Left lung (tissue), 10 donors: ENCODE measurements around the gene SLC25A23. TPM values are rescaled to one million over a fixed set of nuclear protein-coding genes. Genes with fewer than 3 reads are reported as not detected.
"Not testable (repeated sequence)": the region's sequence is repeated elsewhere in the genome, so short reads cannot be mapped to it uniquely, and the experiment has no call there.

Source experiments
- ATAC-seq: fragments of 200-7000 bp; cut with Tn5 transposase; one replicate; pipeline ENCODE4 v1.9.1; 2020; ENCODE audit warnings: moderate library complexity
- DNase-seq, 4 donors: peaks; one replicate each; pipeline ENCODE4 v3.0.0-alpha.2; 2013 to 2020
- H3K27ac ChIP-seq, 2 donors: fragments of 200-600 bp; sonication (generic) in 1 of 2; one replicate each; pipeline versions ENCODE4 v1.5.0 to v1.8.0; 2020 to 2021
- H3K27me3 ChIP-seq, 2 donors: fragments of 200-600 bp; sonication (generic) in 1 of 2; one replicate each; pipeline versions ENCODE4 v1.5.0 to v1.8.0; 2020 to 2021
- H3K36me3 ChIP-seq, 2 donors: fragments of 200-600 bp; sonication (generic) in 1 of 2; one replicate each; pipeline versions ENCODE4 v1.5.0 to v1.8.0; 2020 to 2021
- H3K4me1 ChIP-seq, 2 donors: fragments of 200-600 bp; one replicate each; pipeline ENCODE4 v1.8.0; 2021
- H3K4me3 ChIP-seq, 2 donors: fragments of 200-600 bp; sonication (generic) in 1 of 2; one replicate each; pipeline versions ENCODE4 v1.5.0 to v1.8.0; 2020 to 2021; ENCODE audit warnings: mild to moderate bottlenecking in 1 of 2
- H3K9me3 ChIP-seq, 2 donors: fragments of 200-600 bp; sonication (generic) in 1 of 2; one replicate each; pipeline versions ENCODE4 v1.5.0 to v1.8.0; 2020 to 2021
- CTCF ChIP-seq, 2 donors: fragments of 200-600 bp; sonication (generic) in 1 of 2; IDR thresholded peaks; one replicate each; pipeline versions ENCODE4 v1.5.0 to v1.8.0; 2021; ENCODE audit warnings: antibody characterized with exemption in 2 of 2
- intact Hi-C, 2 donors: fragments of 100-400 bp; cut with DNase I; formaldehyde crosslinking; loops; one replicate each; pipeline versions ENCODE4 v1.11.2 to v1.14.2; 2022
- polyA plus RNA-seq, 6 donors: library from polyadenylated mRNA; unstranded; fragments of 120-200 nt; gene quantifications; one replicate each; pipeline ENCODE4 v1.2.1, GENCODE V29; 2013; ENCODE audit not compliant: insufficient read length in 6 of 6
- total RNA-seq, 2 donors: library from RNA; stranded (reverse); fragmentation: NEBNext Ultra II Directional; extraction: Animal tissue kit (Norgen Biotek cat#: 25700); gene quantifications; one replicate each; pipeline ENCODE4 v1.2.1, GENCODE V29; 2021
- donor health status: DM: no; HTN: yes; CAD: no.
- donor health status: DM: no; HTN: no; CAD: no.

Gene SLC25A23
- total and polyA plus RNA-seq, 8 donors = 43.1 to 118 (median 56.1) TPM

DNA sequence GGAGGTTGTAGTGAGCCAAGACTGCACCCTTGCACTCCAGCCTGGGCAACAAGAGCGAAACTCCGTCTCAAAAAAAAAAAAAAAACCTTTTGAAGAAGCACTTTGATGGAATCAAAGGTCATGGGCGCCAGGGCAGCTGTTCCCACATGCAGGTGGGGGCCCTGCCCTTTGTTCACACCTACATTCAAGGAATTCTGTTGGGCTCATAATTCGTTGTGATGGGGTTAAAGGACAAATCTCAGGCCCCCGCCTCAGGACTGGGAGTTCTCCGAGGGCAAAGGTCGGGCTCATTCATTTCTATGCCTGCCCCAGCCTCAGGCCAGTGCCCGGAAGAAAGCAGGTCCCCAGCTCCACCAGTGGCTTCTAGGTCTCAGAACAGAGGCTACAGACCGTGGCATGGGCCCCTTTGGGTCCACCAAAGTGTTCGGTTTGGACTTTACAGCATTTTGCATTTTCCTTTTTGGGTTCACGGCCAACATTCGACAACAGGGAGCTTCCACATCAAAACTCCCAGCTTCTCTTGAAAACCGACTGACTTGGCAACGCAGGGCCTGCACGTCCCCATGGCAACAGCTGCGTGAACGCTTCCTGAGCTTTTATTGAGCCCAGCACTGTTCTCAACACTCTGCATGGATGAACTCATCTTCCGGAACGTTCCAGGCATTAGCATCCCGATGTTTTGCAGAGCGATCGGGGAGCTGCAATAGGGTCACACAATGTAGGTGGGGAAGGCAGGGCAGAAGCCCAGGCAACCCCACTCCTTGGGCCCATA, 56.6 kb downstream of the SLC25A23 start:
- Histone ChIP-seq H3K27ac (no peak overlapping the region), H3K4me3 (no peak overlapping the region), H3K9me3 (no peaks in the 10 kb centered on the region), H3K4me1 (no peaks in the 10 kb centered on the region), H3K36me3 (no peaks in the 10 kb centered on the region), H3K27me3 (no peaks in the 10 kb centered on the region)
- no peak for TF ChIP-seq CTCF (IDR thresholded peaks at IDR 0.05)
- DNase-seq = peak in 2 of 4 donors; percentile 69 to 85
- ATAC-seq = peak; percentile 26
- intact Hi-C loops = no loop called here

GRCh38 chr19:6402058-6402457, 57.5 kb downstream of the SLC25A23 start:
- H3K36me3 ChIP-seq = no peaks in the 10 kb centered on the region
- intact Hi-C loops = no loop called here
- no peak for TF ChIP-seq CTCF (IDR thresholded peaks at IDR 0.05)
- DNase-seq (no peak), ATAC-seq (no peak)
- no peaks in the 10 kb centered on the region for H3K9me3 ChIP-seq
- no peak overlapping the region for H3K27ac ChIP-seq
- no peaks in the 10 kb centered on the region for H3K27me3 ChIP-seq
- H3K4me3 ChIP-seq = no peak overlapping the region
- no peaks in the 10 kb centered on the region for H3K4me1 ChIP-seq

DNA sequence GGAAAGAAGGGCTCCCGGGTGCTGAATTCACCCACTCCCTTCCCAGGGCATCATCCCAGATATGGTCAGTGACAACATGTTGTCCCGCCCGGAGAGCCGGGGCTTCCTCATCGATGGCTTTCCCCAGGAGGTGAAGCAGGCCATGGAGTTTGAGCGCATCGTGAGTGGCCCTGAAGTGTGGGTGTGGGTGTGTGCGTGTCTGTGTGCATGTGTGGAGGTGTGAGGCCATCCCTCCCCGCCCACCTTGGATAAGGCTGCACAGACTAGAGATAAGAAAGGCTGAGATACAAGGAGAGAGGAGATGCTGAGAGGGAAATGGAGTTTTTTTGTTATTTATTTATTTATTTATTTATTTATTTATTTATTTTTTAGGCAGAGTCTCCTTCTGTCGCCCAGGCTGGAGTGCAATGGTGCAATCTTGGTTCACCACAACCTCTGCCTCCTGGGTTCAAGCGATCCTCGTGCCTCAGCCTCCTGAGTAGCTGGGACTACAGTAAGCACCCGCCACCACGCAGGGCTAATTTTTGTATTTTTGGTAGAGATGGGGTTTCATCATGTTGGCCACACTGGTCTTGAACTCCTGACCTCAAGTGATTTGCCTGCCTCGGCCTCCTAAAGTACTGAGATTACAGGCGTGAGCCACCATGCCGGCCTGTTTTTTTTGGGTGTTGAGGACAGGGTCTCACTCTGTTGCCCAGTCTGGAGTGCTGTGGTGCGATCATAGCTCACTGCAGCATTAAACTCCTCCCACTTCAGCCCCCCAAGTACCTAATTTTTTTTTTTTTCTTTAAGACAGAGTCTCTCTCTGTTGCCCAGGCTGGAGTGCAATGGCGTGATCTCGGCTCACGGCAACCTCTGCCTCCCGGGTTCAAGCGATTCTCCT, 59.3 kb downstream of the SLC25A23 start:
- H3K27ac ChIP-seq, H3K27me3 ChIP-seq, H3K36me3 ChIP-seq, intact Hi-C loops, H3K4me1 ChIP-seq, H3K4me3 ChIP-seq, H3K9me3 ChIP-seq, DNase-seq, ATAC-seq: not testable (repeated sequence)

DNA sequence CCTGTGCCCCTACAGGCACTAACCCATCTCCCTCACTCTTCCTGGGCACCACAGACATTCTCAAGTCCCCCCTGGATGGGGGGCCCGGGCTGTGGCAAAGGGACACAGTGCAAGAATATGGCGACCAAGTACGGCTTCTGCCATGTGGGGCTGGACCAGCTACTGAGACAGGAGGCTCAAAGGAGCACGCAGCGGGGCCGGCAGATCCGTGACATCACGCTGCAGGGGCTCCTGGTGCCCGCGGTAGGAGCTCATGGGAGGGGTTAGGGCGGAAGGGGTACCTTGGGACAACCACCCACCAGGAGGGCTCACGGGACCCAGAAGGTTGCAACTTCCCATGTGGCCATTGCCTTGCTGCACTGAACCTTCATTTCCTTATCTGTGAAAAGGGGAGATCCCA, 63.3 kb downstream of the SLC25A23 start:
- Histone ChIP-seq H3K9me3 (no peaks in the 10 kb centered on the region), H3K36me3 (peaks cover 0 to under 1% of the 10 kb centered on the region in 2 donors), H3K27me3 (no peaks in the 10 kb centered on the region), H3K4me1 (peaks cover 3 to 17% of the 10 kb centered on the region in 2 donors), H3K27ac (no peak overlapping the region), H3K4me3 (no peak overlapping the region)
- ATAC-seq (no peak), DNase-seq (no peak)
- no peak for TF ChIP-seq CTCF (IDR thresholded peaks at IDR 0.05)
- intact Hi-C loops = no loop called here

GRCh38 chr19:6394831-6395230, 64.8 kb downstream of the SLC25A23 start:
- H3K4me3 ChIP-seq = no peak overlapping the region
- peaks cover 3 to 21% of the 10 kb centered on the region in 2 donors for H3K4me1 ChIP-seq
- H3K9me3 ChIP-seq = no peaks in the 10 kb centered on the region
- no peak for TF ChIP-seq CTCF (IDR thresholded peaks at IDR 0.05)
- peaks cover 0 to 16% of the 10 kb centered on the region in 2 donors for H3K36me3 ChIP-seq
- no peak for DNase-seq
- H3K27ac ChIP-seq = no peak overlapping the region
- no peaks in the 10 kb centered on the region for H3K27me3 ChIP-seq
- ATAC-seq = no peak
- intact Hi-C loops = no loop called here
